GM12878 (cell line): ENCODE measurements around the gene NFYC. TPM values are rescaled to one million over a fixed set of nuclear protein-coding genes. Genes with fewer than 3 reads are reported as not detected.
A peak's percentile ranks its signal among the peaks of the same experiment; 100 is the strongest.

Experiments used
- ATAC-seq: fragments of 200-7000 bp; cut with Tn5 transposase; 3 replicates; pipeline ENCODE4 v1.9.1; 2020; ENCODE audit warnings: mild to moderate bottlenecking, moderate library complexity
- BruUV-seq: library from RNA; stranded (reverse); fragments of 400-500 nt; replicated peaks from 2 replicates; lab custom pipeline; 2021; lab: Mats Ljungman, UMichigan
- CTCF ChIA-PET: fragments of 300-600 bp; sonication (Branson Sonifier 250); formaldehyde crosslinking; extraction: SDS; loops from one replicate; lab custom pipeline; 2021; ENCODE audit warnings: inconsistent platforms; lab: Yijun Ruan, JAX
- POLR2A ChIA-PET: fragments of 350-600 bp; formaldehyde crosslinking; extraction: SDS; loops from one replicate; lab custom pipeline; 2021; ENCODE audit warnings: inconsistent platforms; lab: Charles Lee
- RAD21 ChIA-PET: fragments of 300-600 bp; sonication (Branson Sonifier 250); formaldehyde crosslinking; loops from one replicate; lab custom pipeline; 2023; ENCODE audit warnings: antibody characterized with exemption; ENCODE audit not compliant: unreplicated experiment; lab: Charles Lee
- SMC1A ChIA-PET: fragments of 300-600 bp; sonication (Branson Sonifier 250); formaldehyde crosslinking; loops from one replicate; lab custom pipeline; 2023; ENCODE audit not compliant: unreplicated experiment, uncharacterized antibody; lab: Charles Lee
- DNase-seq: peaks from one replicate; pipeline ENCODE4 v3.0.0-alpha.2; 2011; ENCODE audit warnings: low read depth, low spot score
- FAIRE-seq: peaks from 3 replicates; lab custom pipeline; 2011; peaks lifted over from hg19 to GRCh38; lab: Jason Lieb, UNC
- H2AFZ ChIP-seq: 2 replicates; pipeline ENCODE4 v1.6.0; 2011; ENCODE audit warnings: low read depth, low read length, control low read depth; ENCODE audit not compliant: control insufficient read depth
- H3K27ac ChIP-seq: 2 replicates; pipeline ENCODE4 v1.5.1; 2011; ENCODE audit warnings: control low read depth; ENCODE audit not compliant: control insufficient read depth, insufficient read depth
- H3K27me3 ChIP-seq, 2 experiments: replicated peaks in 1 of 2; 2 replicates each; pipeline versions ENCODE4 v1.6.0 to v1.6.1; 2011; ENCODE audit warnings: low read length in 1 of 2; ENCODE audit not compliant: control insufficient read depth in 2 of 2, insufficient read depth in 2 of 2
- H3K36me3 ChIP-seq, 2 experiments: 2 replicates each; pipeline ENCODE4 v1.5.1; 2011; ENCODE audit warnings: low read length in 1 of 2; ENCODE audit not compliant: control insufficient read depth in 2 of 2, insufficient read depth in 2 of 2
- H3K4me1 ChIP-seq: 2 replicates; pipeline ENCODE4 v1.6.1; 2011; ENCODE audit warnings: mild to moderate bottlenecking, low read length, moderate library complexity, mixed read lengths; ENCODE audit not compliant: control insufficient read depth, insufficient read depth
- H3K4me2 ChIP-seq: 2 replicates; pipeline ENCODE4 v1.6.0; 2011; ENCODE audit warnings: control low read depth; ENCODE audit not compliant: control insufficient read depth, insufficient read depth
- H3K4me3 ChIP-seq: fragments of 200-600 bp; sonication (generic); 2 replicates; pipeline ENCODE4 v1.5.1; 2016
- H3K79me2 ChIP-seq: 2 replicates; pipeline ENCODE4 v1.6.0; 2011; ENCODE audit warnings: low read length; ENCODE audit not compliant: control insufficient read depth, insufficient read depth
- H3K9ac ChIP-seq: 2 replicates; pipeline ENCODE4 v1.8.0; 2011; ENCODE audit warnings: low read length, control low read depth, mixed read lengths; ENCODE audit not compliant: control insufficient read depth, insufficient read depth
- H3K9me3 ChIP-seq: replicated peaks from 3 replicates; pipeline ENCODE4 v1.5.1; 2011; ENCODE audit warnings: mild to moderate bottlenecking, low read length; ENCODE audit not compliant: control insufficient read depth, insufficient read depth
- H4K20me1 ChIP-seq: 2 replicates; pipeline ENCODE4 v1.6.0; 2011; ENCODE audit not compliant: control insufficient read depth, insufficient read depth
- CHD4 ChIP-seq: fragments of 200-600 bp; sonication (generic); IDR thresholded peaks from 2 replicates; pipeline ENCODE4 v1.6.1; 2016; ENCODE audit warnings: mild to moderate bottlenecking
- GABPA ChIP-seq: IDR thresholded peaks from 2 replicates; pipeline ENCODE4 v1.6.1; 2014; ENCODE audit warnings: antibody characterized with exemption, low read depth, mild to moderate bottlenecking, inconsistent platforms
- POLR2AphosphoS5 ChIP-seq: IDR thresholded peaks from 2 replicates; pipeline ENCODE4 v1.6.1; 2011; ENCODE audit warnings: mild to moderate bottlenecking, low read length, inconsistent platforms
- WGBS: methylation state at CpG from one replicate; pipeline ENCODE4 v1.1.6; 2016; ENCODE audit warnings: low lambda C conversion rate; ENCODE audit not compliant: insufficient replicate concordance, insufficient coverage; ENCODE audit errors: missing lambda C conversion rate; 5-methylcytosine and 5-hydroxymethylcytosine counted together
- in situ Hi-C: fragments of 300-500 bp; cut with MboI; formaldehyde crosslinking; loops from 9 replicates; pipeline ENCODE4 v1.14.3; 2018; ENCODE audit warnings: mixed read lengths
- intact Hi-C: fragments of 100-400 bp; cut with micrococcal nuclease; formaldehyde crosslinking; loops from one replicate; pipeline ENCODE4 v1.14.2; 2022; ENCODE audit not compliant: unreplicated experiment
- polyA plus RNA-seq, 11 experiments: library from polyadenylated mRNA; depleted of rRNA in 4 of 11; unstranded in 6 of 11; stranded (reverse) in 5 of 11; fragments of >200 nt; fragmentation: Nextera tagmentation in 4 of 11; fragmentation: Illumina TruSeq in 1 of 11; extraction: Ambion mirVana in 4 of 11; extraction: Trizol in 1 of 11; gene quantifications; 1 replicate in 1 of 11; 2 replicates in 10 of 11; pipeline versions ENCODE4 v1.2.1 to v1.2.3, GENCODE V29; 2011 to 2016; ENCODE audit warnings: inconsistent platforms in 2 of 11, missing spikeins in 2 of 11, low read depth in 1 of 11
- total RNA-seq, 4 experiments: library from RNA; depleted of rRNA in 3 of 4; stranded (reverse); fragments of >200 nt in 3 of 4; fragmentation: Illumina TruSeq in 1 of 4; extraction: Trizol in 1 of 4; gene quantifications; 2 replicates each; pipeline versions ENCODE4 v1.2.1 to v1.2.3, GENCODE V29; 2013 to 2021
- TF ChIP-seq, protein P1 (sequence below): fragments of 450-650 bp; IDR thresholded peaks from 2 replicates; pipeline ENCODE4 v1.6.1; 2016; ENCODE audit warnings: mild to moderate bottlenecking
- TF ChIP-seq, protein P2 (sequence below): fragments of 450-650 bp; IDR thresholded peaks from 2 replicates; pipeline ENCODE4 v1.6.1; 2016; ENCODE audit warnings: mild to moderate bottlenecking, moderate library complexity, borderline replicate concordance

Gene NFYC
- total and polyA plus RNA-seq, 10 of the 15 experiments (the other 5 are each of a cell fraction or from before 2014, with no cell fraction given): 4.3 to 84.2 (median 58.3) TPM

DNA sequence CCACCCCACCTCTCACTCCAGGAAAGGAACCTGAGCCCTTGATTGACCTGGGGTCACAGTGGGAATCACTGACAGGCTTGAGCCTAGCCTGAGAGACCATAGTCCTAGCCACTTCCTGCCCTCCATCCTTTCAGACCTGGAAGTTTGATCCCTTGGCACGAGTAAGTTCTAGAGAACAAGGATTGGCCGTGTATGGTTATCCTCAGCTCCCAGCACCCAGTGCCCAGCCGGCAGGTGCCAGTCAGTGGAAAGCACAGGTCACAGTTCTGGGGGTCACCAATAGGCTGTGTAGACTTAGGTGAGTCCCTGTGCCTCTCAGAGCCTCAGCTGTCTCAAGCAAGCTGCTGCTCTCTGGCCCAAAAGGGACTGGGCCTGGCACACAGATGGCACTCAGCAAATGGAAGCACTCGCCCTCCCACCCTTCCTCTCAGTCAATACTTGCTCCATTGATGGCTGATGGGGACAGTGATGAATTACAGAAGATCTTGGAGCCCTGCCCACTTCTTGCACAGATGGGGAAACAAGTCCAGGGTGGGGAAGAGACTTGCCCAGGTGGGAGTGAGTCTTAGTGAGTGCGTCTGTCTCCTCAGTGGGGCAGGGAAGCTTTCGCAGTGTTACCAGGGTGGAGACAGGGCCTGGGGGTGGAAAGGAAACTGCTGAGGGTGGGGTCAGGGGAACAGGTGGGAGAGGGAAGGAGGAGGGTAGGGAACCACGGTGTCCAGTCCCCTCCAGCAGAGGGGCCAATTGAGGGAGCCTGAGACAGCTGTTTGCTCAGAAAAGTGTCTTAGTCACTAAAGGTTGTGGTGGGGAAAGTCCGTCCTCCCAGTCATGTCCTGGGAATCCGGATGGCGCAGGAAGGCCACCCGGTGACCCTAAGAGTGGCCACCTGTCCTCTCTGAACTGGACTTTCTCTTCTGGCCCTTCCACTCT lies 89.4 kb downstream of the NFYC start:
- no peak for FAIRE-seq
- Histone ChIP-seq H3K4me1 (peaks cover 4% of the 10 kb centered on the region; the same call in 1 of the 2 replicates), H3K27me3 (peaks cover 4 to 8% of the 10 kb centered on the region in 2 experiments; a peak in 3 of 4 replicates), H3K9me3 (no peaks in the 10 kb centered on the region; the same call in 2 of the 3 replicates), H3K4me3 (no peak overlapping the region), H3K9ac (no peak overlapping the region), H3K4me2 (no peak overlapping the region), H3K36me3 (peaks cover 0 to 4% of the 10 kb centered on the region in 2 experiments; a peak in 1 of 4 replicates), H2AFZ (no peak overlapping the region), H3K27ac (no peak overlapping the region), H4K20me1 (no peaks in the 10 kb centered on the region), H3K79me2 (no peaks in the 10 kb centered on the region)
- no TSS peak for BruUV-seq
- in situ Hi-C loops (no loop called here), intact Hi-C loops (no loop called here)
- SMC1A ChIA-PET: interaction anchor here (1.1 kb wide), 1 partner anchor 58 kb away, joined by 3 read pairs; no protein-coding TSS in a partner anchor
- no peak for DNase-seq
- TF ChIP-seq, protein P1, sequence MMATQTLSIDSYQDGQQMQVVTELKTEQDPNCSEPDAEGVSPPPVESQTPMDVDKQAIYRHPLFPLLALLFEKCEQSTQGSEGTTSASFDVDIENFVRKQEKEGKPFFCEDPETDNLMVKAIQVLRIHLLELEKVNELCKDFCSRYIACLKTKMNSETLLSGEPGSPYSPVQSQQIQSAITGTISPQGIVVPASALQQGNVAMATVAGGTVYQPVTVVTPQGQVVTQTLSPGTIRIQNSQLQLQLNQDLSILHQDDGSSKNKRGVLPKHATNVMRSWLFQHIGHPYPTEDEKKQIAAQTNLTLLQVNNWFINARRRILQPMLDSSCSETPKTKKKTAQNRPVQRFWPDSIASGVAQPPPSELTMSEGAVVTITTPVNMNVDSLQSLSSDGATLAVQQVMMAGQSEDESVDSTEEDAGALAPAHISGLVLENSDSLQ: 0 out of 2 replicates have a peak, but pooled peaks have one; percentile 21
- TF ChIP-seq CHD4: no peak
- RAD21 ChIA-PET: interaction anchor here (1.6 kb wide), 1 partner anchor 16 kb away, joined by 3 read pairs; no protein-coding TSS in a partner anchor
- no peak for ATAC-seq
- POLR2A ChIA-PET: no interaction called here
- CTCF ChIA-PET: no interaction called here
- WGBS: 49% methylated on average over 8 of the region's 11 CpGs

DNA sequence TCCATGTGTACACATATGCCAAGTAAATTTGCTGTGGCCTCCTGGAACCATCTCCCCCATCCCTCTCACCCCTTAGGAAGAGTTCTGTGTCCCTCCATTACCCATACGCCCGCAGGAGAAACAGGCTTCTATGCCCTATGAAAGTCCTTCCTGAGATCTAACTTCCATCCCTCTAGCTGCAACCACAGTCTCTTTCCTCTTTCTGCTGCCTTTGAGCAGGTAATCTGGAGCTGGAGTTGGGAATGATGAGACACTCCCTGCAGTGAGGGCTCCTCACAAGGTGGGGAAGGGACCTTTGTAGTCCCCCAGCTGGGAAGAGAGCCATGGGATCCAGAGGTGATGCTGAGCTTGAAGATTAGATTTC lies 90.1 kb downstream of the NFYC start:
- intact Hi-C loops: no loop called here
- SMC1A ChIA-PET: interaction anchor here (0.6 kb wide), 1 partner anchor 58 kb away, joined by 3 read pairs; no protein-coding TSS in a partner anchor
- 96% methylated on average over 2 of the region's 2 CpGs for WGBS
- H3K27ac ChIP-seq: no peak overlapping the region
- POLR2A ChIA-PET: no interaction called here
- no peak overlapping the region for H3K9ac ChIP-seq
- RAD21 ChIA-PET: interaction anchor here (1.5 to 1.6 kb wide), 2 partner anchors 7 to 17 kb away, joined by 3 to 4 read pairs; no protein-coding TSS in a partner anchor
- H3K4me2 ChIP-seq: no peak overlapping the region
- H3K79me2 ChIP-seq: no peaks in the 10 kb centered on the region
- no peaks in the 10 kb centered on the region for H3K36me3 ChIP-seq
- in situ Hi-C loops: no loop called here
- H3K9me3 ChIP-seq: no peaks in the 10 kb centered on the region; the same call in 2 of the 3 replicates
- BruUV-seq: no TSS peak
- no peak overlapping the region for H2AFZ ChIP-seq
- DNase-seq (no peak), ATAC-seq (no peak), FAIRE-seq (no peak)
- H3K4me3 ChIP-seq: no peak overlapping the region
- peaks cover 4% of the 10 kb centered on the region; the same call in 1 of the 2 replicates for H3K4me1 ChIP-seq
- H3K27me3 ChIP-seq: peaks cover 4 to 8% of the 10 kb centered on the region in 2 experiments; a peak in 3 of 4 replicates
- CTCF ChIA-PET: no interaction called here
- no peaks in the 10 kb centered on the region for H4K20me1 ChIP-seq
- TF ChIP-seq POLR2AphosphoS5: no peak
- TF ChIP-seq, protein P2, sequence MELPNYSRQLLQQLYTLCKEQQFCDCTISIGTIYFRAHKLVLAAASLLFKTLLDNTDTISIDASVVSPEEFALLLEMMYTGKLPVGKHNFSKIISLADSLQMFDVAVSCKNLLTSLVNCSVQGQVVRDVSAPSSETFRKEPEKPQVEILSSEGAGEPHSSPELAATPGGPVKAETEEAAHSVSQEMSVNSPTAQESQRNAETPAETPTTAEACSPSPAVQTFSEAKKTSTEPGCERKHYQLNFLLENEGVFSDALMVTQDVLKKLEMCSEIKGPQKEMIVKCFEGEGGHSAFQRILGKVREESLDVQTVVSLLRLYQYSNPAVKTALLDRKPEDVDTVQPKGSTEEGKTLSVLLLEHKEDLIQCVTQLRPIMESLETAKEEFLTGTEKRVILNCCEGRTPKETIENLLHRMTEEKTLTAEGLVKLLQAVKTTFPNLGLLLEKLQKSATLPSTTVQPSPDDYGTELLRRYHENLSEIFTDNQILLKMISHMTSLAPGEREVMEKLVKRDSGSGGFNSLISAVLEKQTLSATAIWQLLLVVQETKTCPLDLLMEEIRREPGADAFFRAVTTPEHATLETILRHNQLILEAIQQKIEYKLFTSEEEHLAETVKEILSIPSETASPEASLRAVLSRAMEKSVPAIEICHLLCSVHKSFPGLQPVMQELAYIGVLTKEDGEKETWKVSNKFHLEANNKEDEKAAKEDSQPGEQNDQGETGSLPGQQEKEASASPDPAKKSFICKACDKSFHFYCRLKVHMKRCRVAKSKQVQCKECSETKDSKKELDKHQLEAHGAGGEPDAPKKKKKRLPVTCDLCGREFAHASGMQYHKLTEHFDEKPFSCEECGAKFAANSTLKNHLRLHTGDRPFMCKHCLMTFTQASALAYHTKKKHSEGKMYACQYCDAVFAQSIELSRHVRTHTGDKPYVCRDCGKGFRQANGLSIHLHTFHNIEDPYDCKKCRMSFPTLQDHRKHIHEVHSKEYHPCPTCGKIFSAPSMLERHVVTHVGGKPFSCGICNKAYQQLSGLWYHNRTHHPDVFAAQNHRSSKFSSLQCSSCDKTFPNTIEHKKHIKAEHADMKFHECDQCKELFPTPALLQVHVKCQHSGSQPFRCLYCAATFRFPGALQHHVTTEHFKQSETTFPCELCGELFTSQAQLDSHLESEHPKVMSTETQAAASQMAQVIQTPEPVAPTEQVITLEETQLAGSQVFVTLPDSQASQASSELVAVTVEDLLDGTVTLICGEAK: no peak
- no peak for TF ChIP-seq GABPA
